ENCODE measurements around the gene KMT2E.
"Not testable (repeated sequence)": the region's sequence is repeated elsewhere in the genome, so short reads cannot be mapped to it uniquely, and the experiment has no call there.

KMT2E gene

DNA sequence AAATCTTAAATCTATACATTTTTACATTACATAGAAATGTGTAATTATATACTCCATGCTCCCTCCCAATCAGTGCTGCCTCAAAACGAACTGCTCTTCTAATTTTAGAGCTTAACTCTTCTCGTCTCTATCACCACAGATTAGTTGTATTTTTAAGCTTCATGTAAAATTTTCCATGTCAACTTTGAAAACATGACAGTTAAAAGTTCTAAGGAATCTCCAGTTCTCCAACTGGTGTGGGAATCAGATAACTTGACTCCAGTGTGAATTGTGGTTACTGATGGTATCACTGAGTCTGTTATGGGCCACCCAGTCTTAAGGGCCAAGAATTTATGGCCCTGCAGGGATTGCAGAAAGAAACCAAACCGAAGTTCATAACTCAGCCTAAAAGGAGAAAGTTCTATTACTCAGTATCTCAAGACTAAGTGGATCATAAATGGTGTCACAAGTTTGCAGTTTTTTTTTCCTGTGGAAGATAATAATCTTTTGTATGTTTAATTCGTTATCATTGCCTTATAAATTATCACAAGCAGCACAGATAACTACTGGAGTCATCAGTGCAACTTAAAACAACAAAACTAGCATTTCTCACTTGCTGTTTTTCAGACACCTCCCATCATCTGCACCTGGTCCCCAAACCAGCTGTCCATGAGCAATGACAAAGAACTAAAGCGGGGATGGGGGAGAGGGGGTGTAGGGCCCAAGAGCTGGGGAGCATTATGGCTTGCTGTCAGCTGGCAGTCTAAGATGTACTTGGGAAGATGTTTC lies 31.5 kb upstream of the KMT2E start:
- peak; percentile 46 for DNase-seq (ENCODE audit: low read depth)
- TF ChIP-seq, protein P1, sequence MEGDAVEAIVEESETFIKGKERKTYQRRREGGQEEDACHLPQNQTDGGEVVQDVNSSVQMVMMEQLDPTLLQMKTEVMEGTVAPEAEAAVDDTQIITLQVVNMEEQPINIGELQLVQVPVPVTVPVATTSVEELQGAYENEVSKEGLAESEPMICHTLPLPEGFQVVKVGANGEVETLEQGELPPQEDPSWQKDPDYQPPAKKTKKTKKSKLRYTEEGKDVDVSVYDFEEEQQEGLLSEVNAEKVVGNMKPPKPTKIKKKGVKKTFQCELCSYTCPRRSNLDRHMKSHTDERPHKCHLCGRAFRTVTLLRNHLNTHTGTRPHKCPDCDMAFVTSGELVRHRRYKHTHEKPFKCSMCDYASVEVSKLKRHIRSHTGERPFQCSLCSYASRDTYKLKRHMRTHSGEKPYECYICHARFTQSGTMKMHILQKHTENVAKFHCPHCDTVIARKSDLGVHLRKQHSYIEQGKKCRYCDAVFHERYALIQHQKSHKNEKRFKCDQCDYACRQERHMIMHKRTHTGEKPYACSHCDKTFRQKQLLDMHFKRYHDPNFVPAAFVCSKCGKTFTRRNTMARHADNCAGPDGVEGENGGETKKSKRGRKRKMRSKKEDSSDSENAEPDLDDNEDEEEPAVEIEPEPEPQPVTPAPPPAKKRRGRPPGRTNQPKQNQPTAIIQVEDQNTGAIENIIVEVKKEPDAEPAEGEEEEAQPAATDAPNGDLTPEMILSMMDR (IDR thresholded peaks at IDR 0.05; ENCODE audit: insufficient read depth, low read depth, low read length, missing control alignments): no peak
- peak overlapping the region; percentile 95 for H3K4me3 ChIP-seq (ENCODE audit: low read depth, low read length)

DNA sequence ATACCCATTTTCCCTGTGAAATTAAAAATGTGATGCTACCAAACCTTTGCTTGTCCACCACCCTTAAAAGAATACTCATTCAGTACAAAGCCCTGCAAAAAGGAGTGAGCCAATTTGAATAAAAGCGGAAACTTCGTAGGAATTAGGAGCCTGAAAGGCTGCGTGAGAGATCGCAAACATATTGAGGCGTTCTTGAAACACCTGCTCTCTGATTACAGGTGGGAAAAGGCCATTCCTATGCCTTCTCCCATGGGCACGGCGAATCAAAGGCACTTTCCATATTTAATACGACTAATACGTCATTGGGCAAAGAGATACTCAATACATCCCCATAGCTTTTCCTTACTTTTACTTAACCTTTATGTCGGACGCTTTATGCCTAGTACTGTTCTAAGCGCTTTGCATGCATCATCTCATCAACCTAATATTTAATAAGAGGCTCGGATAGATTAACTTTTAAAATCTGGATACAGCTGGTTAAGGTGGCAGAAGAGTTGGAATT lies 30.9 kb upstream of the KMT2E start:
- peak overlapping the region; percentile 95 for H3K4me3 ChIP-seq (ENCODE audit: low read depth, low read length)
- TF ChIP-seq, protein P1 (IDR thresholded peaks at IDR 0.05; ENCODE audit: insufficient read depth, low read depth, low read length, missing control alignments): no peak
- DNase-seq (ENCODE audit: low read depth): no peak

DNA sequence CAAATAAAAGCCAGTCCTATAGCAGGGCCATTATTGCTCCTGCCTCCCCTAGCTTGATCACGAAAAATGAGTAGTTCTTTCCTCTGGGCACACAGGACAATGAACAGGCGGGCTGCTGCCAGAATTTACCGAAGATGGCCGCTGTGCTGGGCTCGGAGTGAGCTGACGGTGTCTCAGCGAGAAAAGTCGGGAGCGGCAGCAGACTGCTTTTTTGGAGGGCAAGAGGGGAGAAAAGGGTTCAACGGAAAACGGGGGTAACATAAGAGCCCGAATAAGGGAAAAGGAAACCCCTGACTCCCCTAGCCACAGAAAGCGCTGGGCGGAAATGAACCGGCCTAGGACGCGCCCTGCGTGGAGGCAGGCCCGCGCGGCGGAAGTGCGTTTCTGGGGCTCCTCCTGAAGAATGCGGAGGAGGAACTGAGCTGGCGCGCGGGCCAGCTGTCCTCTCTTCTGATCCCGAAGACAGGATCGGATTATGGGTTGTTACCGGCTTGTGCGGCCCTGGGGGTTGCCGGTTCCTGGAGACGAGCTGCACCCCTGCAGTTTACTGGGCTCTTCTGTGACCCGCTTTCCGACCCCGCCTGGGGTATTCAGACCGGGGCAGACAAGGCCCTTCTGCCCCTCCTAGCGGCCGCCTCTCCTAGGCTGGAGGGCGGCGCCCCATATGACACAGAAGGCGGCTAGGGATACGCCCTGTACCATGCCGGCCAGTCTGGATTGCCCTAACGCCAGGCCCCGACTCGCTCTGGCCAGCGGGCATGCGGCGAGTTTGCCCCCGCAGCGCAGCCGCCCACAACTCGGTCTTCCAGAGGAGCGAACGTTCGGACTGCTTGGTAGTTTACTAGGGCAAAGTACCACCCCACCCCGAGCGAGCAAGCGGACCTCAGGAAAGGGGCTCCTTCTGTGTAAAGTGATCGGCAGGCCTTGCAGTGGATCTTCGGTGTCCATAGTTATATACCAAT lies 30.1 kb upstream of the KMT2E start:
- peak; percentile 89 for DNase-seq (ENCODE audit: low read depth)
- TF ChIP-seq, protein P1 (IDR thresholded peaks at IDR 0.05; ENCODE audit: insufficient read depth, low read depth, low read length, missing control alignments): peak; percentile 56
- H3K4me3 ChIP-seq (ENCODE audit: low read depth, low read length): peak overlapping the region; percentile 95

DNA sequence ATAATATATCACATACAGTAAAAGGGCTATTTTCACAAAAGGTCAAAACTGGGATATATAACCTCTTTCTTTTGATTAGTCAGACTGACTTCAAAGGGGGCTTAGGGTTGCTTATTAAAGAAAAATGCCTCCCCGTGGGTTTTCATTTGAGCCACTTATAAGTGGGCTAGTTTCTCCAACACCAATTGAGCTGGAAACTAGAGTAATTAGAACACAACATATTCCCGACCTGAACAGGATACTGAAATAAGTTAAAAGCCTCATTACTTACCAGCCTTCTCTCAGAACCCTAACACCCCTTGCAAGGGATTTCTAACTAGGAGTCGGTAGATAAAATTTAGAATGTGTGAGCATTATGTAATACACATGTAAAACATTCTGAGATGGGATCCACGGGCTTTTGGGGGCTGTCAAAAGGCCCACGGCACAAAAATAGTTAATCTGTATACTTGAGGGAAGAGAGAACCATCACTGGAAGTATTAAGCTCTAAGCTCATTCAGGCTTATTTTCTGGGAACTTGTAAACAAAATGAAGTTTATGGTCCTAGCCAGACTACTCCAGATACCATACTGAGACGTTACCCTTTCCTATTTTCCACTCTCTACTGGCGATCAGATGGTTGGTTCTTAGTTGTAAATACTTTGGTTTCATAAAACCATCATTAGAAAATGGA lies 29.3 kb upstream of the KMT2E start:
- peak overlapping the region; percentile 95 for H3K4me3 ChIP-seq (ENCODE audit: low read depth, low read length)
- TF ChIP-seq, protein P1 (IDR thresholded peaks at IDR 0.05; ENCODE audit: insufficient read depth, low read depth, low read length, missing control alignments): no peak
- no peak for DNase-seq (ENCODE audit: low read depth)

DNA sequence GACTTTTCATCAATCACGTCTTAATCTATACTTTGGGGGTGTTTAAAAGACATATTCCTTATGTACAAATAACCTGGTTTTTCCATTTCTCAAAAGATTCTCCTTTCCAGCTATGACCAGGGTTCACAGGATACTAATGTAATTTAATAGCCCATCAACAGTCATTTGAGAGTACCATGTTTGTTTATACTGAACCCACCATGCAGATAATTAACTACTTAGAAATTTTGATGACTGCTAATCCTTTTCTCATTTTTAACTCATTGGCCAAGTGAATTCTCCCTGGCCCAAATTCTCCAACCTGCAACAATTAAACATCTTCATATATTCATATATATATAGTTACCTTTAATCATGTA lies 28.8 kb upstream of the KMT2E start:
- no peak for DNase-seq (ENCODE audit: low read depth)
- H3K4me3 ChIP-seq (ENCODE audit: low read depth, low read length): peak overlapping the region; percentile 95
- TF ChIP-seq, protein P1 (IDR thresholded peaks at IDR 0.05; ENCODE audit: insufficient read depth, low read depth, low read length, missing control alignments): no peak

DNA sequence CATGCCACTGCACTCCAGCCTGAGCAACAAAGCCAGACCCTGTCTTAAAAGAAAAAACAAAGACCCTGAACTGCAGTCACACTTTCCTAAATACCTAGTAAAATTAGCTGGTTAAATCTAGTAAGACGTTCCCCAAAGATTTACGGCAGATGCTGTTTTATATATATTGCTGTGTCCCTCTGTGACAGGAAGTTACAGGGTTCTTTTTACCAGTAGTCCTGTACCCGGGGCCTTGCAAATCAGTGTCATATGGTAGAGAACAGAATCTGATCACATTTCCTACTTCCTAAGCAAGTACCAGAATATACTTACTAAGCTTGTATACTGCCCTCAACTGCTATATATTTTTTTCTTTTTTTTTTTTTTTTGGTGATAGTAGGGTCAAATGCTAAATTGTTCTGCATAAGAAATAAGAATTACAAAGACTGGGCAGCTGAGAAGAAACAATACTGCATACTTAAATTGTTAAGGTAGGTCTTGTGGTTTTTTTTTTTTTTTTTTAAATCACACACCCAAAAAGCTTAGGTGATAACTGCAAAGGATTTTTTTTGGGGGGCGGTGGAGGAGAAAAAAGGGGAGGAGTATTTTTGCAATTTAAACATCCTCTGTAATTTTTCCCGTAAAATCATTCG lies 27.3 kb upstream of the KMT2E start:
- TF ChIP-seq, protein P1 (IDR thresholded peaks at IDR 0.05; ENCODE audit: insufficient read depth, low read depth, low read length, missing control alignments): no peak
- H3K4me3 ChIP-seq (ENCODE audit: low read depth, low read length): no peak overlapping the region
- peak; percentile 37 for DNase-seq (ENCODE audit: low read depth)

DNA sequence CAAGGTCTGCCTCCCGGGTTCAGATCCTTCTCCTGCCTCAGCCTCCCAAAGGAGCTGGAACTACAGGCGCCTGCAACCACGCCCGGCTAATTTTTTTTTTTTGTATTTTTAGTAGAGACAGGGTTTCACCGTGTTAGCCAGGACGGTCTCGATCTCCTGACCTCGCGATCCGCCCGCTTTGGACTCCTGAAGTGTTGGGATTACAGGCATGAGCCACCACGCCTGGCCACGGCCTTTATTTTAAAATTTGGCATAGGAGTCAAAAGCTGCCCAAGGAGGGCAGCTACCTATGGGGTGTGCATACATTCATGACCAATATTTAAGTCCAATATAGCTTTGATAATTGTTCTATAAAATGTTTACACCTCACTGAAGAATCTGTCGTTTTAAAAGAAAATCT lies 26.6 kb upstream of the KMT2E start:
- H3K4me3 ChIP-seq (ENCODE audit: low read depth, low read length); DNase-seq (ENCODE audit: low read depth): not testable (repeated sequence)
